DMS153 treated with DMSO at 0.1 percent for 48 hours (cell line): ENCODE data around the gene ADAMTS2.

Experiments
- DNase-seq: peaks from one replicate; lab custom pipeline; 2025; ENCODE audit not compliant: unreplicated experiment; lab: John Stamatoyannopoulos, UW

The ADAMTS2 gene

DNA sequence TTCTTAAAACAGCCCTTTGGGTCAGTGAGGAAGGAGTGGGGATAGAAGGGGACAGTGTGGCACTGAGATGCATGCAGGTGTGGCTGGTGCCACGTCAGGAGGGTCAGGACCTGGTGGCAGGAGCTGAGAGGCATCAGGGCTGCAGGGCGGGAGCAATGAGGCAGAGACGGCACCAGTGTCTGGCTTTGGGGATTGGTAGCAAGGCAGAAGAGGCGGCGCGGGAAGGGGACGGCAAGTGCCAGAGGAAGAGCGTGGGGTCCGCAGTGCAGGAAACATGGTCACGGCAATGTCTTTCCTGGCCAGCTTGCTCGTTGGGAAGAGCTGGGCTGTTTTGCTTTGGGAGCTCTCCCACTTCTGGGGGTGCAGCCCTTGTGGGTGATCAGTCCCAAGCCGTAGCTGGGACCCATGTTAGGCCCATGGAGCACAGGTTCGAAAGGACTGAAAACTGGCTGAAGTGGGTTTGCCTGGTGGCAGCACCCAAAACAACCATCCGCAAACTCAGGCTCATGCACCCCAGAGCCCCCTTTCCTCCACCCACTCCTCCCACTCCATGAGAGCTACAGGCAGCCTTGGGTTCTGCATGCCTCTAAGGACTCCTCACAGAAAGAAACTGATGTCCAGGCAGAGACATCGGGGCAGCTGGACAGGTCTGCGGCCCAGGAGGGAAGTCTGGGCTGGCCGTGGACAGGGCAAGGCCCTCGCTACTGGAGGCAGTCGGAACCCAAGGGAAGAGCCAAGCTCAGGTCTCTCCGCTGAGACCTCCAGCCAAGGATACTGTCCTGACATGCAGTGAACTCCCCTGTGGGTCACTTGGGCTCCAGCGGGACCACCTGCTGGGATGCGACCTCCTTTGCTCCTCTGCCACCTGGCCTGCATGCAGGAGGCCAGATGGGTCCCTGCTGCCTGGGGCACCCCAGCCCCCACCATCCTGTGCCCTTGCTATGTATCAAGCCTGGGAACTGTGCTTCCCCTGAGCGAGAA, 180.6 kb downstream of the ADAMTS2 start:
- no peak for DNase-seq

- no peak for DNase-seq
Measured at GRCh38 chr5:179163236-179164155, 181.8 kb downstream of the ADAMTS2 start.

GRCh38 chr5:179162351-179163235, 182.7 kb downstream of the ADAMTS2 start:
- DNase-seq: no peak

DNA sequence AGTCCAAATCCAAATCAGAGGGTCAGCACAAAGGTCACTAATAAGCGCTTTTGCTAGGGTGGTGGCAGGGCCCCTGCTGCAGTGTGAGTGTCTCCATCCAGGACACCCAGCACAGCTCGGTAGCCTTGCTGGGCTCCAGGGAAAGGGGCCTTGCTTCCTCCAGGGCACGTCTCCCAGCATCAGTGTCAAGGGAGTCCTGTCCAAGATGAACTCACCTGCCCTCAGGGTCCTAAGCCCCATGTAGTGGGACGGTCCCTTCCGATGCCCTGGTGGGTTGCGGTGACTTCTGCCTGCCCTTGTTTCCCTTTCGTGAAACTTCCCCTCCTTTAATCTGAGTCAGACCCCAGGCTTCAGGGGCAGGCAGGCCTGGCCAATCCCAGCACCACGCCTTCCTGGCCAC, 183.4 kb downstream of the ADAMTS2 start:
- no peak for DNase-seq

DNA sequence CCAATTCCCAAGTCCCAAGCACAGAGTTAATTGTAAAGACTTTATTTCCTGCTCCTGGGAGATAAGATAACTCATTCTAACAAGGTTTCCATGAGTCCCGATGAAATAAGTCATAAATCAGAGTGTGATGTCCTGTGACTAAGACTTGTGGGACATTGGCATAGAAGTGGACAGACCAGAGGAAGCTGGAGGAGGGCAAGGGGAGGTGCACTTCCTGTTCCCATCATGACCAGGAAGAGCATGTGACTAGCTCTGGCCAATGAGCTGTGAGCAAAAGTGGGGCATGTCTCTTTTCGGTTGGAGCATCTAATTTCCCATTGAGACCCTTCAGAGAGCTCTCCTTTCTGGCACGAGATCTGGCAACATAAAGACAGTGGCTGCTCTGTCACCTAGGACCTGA, 184.7 kb downstream of the ADAMTS2 start:
- DNase-seq: no peak

DNA sequence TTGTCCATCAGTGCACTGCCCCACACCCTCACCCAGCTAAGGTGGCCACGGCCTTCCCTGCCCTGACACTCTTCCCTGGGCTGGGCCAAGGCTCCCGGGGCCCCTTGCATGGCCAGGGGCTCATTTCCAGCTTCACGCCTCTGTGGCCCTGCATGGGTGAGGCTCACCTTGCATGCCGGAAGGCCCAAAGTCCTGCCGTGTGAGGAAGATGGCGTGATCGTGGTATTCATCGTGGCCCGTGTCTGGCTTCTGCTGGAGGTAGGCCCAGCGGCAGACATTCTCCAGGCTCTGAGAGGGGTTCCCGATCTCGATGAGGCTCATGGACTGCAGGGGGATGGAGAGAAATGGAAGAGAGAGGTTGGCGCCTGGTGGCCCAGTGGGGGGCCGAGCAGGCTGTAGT, 186.7 kb downstream of the ADAMTS2 start:
- no peak for DNase-seq

DNA sequence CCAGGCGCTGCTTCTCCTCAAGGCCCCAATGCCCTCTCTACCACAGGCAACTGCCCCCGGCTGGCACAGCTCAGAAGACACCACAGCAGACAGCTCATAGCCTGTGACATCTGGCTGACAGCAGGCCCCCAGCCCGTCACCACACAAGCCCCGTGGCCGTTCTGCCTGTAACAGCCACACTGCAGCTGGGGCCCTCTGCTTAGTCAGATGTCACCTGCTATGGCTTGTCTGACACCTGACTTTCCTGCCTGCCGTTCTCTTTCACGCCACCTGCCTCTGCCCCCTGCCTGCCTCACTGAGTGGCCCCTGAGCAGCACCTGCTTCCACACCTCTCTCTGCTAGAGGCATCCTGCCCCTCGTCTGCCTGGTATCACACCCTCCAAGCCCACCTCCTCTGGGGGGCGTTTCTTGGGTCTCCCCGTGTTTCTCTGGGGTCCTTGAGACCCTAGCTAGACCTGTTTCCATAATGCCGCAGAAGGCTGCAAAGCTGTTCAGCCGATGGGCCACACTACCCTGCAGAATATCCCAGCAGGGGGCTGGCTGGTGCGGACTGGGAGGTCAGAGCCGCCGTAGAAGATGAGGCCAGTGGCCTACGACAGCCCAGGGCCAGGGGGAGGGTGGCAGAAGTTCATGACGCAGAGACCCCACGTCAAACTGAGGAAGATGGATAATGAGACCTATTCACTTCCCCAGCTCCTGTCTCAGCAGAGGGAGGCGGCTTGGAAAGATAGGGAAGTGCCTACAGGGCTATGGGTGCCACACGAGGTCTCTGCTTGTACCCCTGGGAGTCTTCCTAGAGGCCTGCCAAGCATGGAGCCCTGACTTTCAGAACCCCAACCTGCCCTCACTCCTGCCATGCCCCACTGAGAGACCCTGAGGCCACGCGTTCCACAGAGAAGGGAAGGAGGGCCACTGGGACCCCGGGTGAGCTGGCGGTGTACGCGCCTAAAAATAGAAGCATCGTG, 190.0 kb downstream of the ADAMTS2 start:
- DNase-seq: no peak

DNA sequence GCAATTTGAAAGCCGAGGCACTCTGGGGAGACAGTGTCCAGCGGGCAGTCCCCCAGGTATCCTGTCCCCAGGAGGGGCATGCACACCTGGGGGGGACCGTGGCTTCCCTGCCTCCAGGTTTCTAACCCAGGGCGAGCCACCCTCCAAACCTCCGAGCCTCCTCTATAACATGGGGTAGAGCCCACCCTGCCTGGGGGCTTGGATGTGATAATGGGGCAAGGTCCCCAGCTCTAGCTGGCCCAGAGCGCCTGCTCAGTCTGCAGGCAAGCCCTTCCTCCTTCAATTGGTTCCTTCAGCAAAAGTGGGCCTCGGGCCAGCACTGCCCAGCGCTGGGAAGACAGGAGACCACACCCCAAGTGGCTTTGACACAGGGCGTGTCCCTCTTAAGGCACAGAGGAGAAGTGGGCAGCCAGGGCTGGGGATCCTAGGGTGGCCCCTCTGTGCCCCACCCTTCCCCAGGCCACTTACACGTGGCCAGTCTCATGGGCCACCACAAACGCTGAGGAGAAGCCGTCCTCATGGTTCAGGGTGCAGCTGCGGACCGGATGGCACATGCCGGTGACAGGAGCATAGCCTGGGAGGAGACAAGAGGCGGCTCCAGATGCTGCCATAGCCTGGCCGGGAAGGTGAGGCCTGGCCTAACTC, 190.8 kb downstream of the ADAMTS2 start:
- no peak for DNase-seq

- no peak for DNase-seq
Measured at GRCh38 chr5:179153921-179154345, 191.3 kb downstream of the ADAMTS2 start.

DNA sequence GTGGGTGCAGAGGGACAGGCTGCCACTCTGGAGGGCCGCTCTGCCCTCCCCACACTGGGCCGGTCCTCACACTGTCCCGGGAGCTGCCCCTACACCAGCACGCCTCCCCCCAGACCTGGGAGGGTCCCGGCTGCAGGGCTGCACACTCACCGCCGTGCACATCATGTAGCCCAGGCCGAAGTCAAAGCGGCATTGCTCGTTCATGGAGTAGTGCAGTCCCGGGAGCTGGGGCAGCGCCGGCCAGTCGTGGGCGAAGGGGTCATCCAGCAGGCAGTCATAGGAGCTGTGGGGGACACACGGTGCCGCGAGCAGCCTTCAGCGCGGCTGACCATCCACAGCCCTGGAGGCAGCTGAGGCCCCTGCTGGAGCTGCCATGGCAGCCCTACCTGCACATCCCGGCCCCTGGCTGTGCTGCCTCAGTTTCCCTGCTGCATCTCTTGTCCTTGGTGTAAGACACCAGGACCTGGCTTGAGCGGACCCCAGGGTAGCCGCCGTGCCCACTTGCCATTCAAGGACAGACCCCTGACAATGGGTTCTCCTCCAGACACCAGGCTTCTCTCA, 191.8 kb downstream of the ADAMTS2 start:
- no peak for DNase-seq

DNA sequence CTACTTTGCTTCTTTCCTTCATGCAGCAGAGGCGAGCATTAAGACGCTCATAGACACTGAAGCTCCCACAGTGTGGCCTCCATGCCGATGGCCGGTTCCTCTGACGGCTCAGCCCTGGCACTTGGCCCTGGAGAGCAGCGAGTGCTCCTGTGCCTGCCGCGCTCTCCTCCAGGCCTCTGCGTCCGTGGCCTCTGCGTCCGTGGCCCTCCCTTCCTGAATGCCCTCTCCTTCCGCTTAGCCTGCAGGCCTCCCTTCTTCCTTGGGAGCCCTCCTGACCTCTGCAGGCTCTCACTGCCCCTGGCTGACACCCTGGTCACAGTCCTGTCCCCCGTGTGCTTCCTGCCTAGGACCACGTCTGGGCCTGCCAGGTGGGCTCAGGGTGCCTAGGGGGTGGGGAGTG, 192.3 kb downstream of the ADAMTS2 start:
- no peak for DNase-seq

DNA sequence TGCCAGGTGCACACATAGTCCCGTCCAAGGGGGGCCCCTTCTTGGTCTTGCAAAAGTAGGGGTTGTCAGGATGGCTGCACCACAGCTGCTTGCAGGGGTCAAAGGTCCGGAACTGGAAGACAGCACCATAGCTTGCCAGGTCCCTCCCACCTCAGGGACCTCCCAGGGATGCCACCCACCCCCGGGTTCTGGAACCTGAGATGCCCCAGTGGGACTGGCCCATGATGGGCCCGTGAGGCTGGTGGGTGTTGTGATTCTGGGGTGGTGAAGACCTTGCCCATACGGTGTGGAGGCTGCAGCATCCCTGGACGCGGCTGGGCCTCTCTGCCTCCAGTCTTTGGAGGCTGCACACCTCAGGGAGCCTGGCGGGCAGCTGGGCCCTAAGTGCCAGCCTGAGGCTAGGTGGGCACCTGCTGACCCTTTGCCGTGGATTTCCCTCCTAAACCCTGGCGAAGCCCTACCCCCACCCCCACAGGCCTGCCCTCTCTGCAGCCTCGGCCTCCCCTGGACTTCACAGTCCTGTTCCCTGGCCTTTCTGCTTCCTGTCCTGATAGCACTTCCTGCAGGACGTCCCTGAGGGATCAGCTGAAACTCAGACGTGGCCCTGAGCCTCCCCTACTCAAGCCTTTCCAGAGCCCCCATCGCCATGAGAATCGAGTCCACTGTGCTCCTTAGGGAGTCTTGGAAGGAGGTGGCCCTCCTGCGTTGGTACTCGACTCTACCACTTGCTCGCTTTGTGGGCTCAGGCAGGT, 192.9 kb downstream of the ADAMTS2 start:
- no peak for DNase-seq

GRCh38 chr5:179151286-179152118, 193.8 kb downstream of the ADAMTS2 start:
- DNase-seq: no peak

- no peak for DNase-seq
Measured at GRCh38 chr5:179150011-179150410, 195.2 kb downstream of the ADAMTS2 start.

- DNase-seq: no peak
Measured at GRCh38 chr5:179149278-179149677, 196.0 kb downstream of the ADAMTS2 start.

DNA sequence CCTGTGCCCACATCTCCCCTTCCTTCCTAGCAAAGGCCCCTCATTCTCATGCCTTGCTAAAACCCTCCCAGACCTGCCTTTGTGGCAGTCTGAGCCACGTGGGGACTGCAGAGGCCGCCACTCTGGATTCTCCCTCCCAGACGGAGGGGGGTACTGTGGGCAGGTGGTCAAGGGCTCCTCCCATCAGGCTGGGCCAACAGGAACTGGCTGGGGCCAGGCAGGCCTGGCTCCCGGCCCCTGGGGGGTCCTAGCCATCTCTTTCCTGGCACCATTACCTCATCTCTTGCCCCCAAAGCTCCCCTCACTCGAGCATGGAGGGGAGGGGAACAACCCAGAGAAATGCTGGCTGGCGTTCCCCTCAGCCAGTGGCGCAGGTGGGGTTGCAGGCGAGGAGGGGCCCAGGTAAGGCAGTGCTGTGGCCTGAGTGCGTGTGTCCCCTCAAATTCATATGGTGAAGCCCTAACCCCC, 196.5 kb downstream of the ADAMTS2 start:
- no peak for DNase-seq
